OCI-LY1 (cell line): ENCODE data around the gene ZNF530.

Source experiments
- H2AFZ ChIP-seq: fragments of 200-600 bp; sonication (generic), shearing (Covaris generic); 2 replicates; pipeline ENCODE4 v1.6.0; 2014; ENCODE audit warnings: antibody characterized with exemption, mild to moderate bottlenecking, low read length
- H3F3A ChIP-seq: fragments of 200-600 bp; sonication (generic), shearing (Covaris generic); 2 replicates; pipeline ENCODE4 v1.6.0; 2014; ENCODE audit warnings: mild to moderate bottlenecking, antibody characterized with exemption, low read length, moderate library complexity; ENCODE audit not compliant: insufficient read depth
- H3K27ac ChIP-seq: fragments of 200-600 bp; sonication (generic); 2 replicates; pipeline ENCODE4 v1.5.1; 2014; ENCODE audit warnings: low read length, mixed run types, mild to moderate bottlenecking, low read depth; ENCODE audit not compliant: poor library complexity, severe bottlenecking
- H3K27me3 ChIP-seq: fragments of 200-600 bp; sonication (generic); 2 replicates; pipeline ENCODE4 v1.6.0; 2014; ENCODE audit warnings: antibody characterized with exemption, mild to moderate bottlenecking, low read length, moderate library complexity; ENCODE audit not compliant: insufficient read depth
- H3K36me3 ChIP-seq: fragments of 200-600 bp; sonication (generic); 2 replicates; pipeline ENCODE4 v1.6.1; 2014; ENCODE audit warnings: mild to moderate bottlenecking, antibody characterized with exemption, low read length, moderate library complexity, mixed read lengths; ENCODE audit not compliant: insufficient read depth
- H3K4me1 ChIP-seq: fragments of 200-600 bp; sonication (generic); 2 replicates; pipeline ENCODE4 v1.5.1; 2014; ENCODE audit warnings: mild to moderate bottlenecking, low read length, moderate library complexity; ENCODE audit not compliant: insufficient read depth, severe bottlenecking
- H3K4me2 ChIP-seq: fragments of 200-600 bp; sonication (generic), shearing (Covaris generic); 2 replicates; pipeline ENCODE4 v1.6.1; 2014; ENCODE audit warnings: low read length
- H3K4me3 ChIP-seq: fragments of 200-600 bp; sonication (generic); 2 replicates; pipeline ENCODE4 v1.5.1; 2014; ENCODE audit warnings: low read length, low read depth, mild to moderate bottlenecking, mixed read lengths; ENCODE audit not compliant: poor library complexity, severe bottlenecking
- H3K79me2 ChIP-seq: fragments of 200-600 bp; shearing (Covaris generic); 2 replicates; pipeline ENCODE4 v1.6.1; 2016; ENCODE audit warnings: mixed run types, low read length, mixed read lengths; ENCODE audit not compliant: insufficient read depth
- H3K9ac ChIP-seq: fragments of 200-600 bp; sonication (generic), shearing (Covaris generic); 2 replicates; pipeline ENCODE4 v1.6.1; 2014; ENCODE audit warnings: mild to moderate bottlenecking, low read length, mixed read lengths
- H3K9me2 ChIP-seq: fragments of 200-600 bp; sonication (generic), shearing (Covaris generic); 2 replicates; pipeline ENCODE4 v1.6.1; 2014; ENCODE audit warnings: low read depth, mild to moderate bottlenecking, low read length, mixed read lengths
- H3K9me3 ChIP-seq: fragments of 200-600 bp; shearing (Covaris generic); 2 replicates; pipeline ENCODE4 v1.6.1; 2014; ENCODE audit warnings: low read length, mixed read lengths
- H4K20me1 ChIP-seq: fragments of 200-600 bp; sonication (generic), shearing (Covaris generic); 2 replicates; pipeline ENCODE4 v1.6.0; 2016; ENCODE audit warnings: mild to moderate bottlenecking, low read length; ENCODE audit not compliant: insufficient read depth
- CTCF ChIP-seq: fragments of 200-600 bp; sonication (generic), shearing (Covaris generic); IDR thresholded peaks from 2 replicates; pipeline ENCODE4 v1.5.1; 2017; ENCODE audit warnings: mild to moderate bottlenecking, antibody characterized with exemption, low read length, moderate library complexity, mixed read lengths
- EZH2 ChIP-seq: fragments of 200-600 bp; sonication (generic), shearing (Covaris generic); IDR thresholded peaks from 2 replicates; pipeline ENCODE4 v1.8.0; 2017; ENCODE audit warnings: borderline replicate concordance, mixed run types, mild to moderate bottlenecking, antibody characterized with exemption, low read length, moderate library complexity, mixed read lengths

The ZNF530 gene

DNA sequence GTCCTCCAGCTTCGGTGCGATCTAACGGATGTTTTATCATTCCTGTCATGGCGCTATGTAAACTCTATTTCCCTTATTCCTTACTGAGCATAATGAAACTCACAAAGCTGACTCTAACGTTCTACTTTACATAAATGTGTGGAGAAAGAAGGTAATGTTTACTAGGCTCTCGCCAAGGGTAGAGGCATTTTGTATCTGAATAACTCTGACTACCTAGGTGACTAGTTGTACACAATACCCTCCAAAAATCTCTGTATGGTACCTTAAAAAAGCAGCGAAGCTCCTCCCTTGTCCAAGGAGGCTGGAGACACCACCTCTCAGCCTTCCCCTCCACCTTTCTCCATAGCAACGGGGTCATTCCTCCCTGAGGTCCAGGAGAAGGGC lies 316 bp upstream of the ZNF530 start:
- H3K27me3 ChIP-seq: no peaks in the 10 kb centered on the region
- H3F3A ChIP-seq: no peaks in the 10 kb centered on the region
- peaks cover 14% of the 10 kb centered on the region for H3K4me1 ChIP-seq
- H3K36me3 ChIP-seq: peaks cover 30% of the 10 kb centered on the region
- H3K9me2 ChIP-seq: no peaks in the 10 kb centered on the region
- H3K4me3 ChIP-seq: peak overlapping the region; percentile 78
- peak overlapping the region; percentile 97 for H2AFZ ChIP-seq
- TF ChIP-seq EZH2: no peak
- no peak for TF ChIP-seq CTCF
- peak overlapping the region; percentile 77 for H3K4me2 ChIP-seq
- no peaks in the 10 kb centered on the region for H3K79me2 ChIP-seq
- no peaks in the 10 kb centered on the region for H4K20me1 ChIP-seq
- peaks cover 19% of the 10 kb centered on the region; the same call in 1 of the 2 replicates for H3K9me3 ChIP-seq
- no peak overlapping the region for H3K27ac ChIP-seq
- peak overlapping the region; percentile 25; the same call in 1 of the 2 replicates for H3K9ac ChIP-seq

DNA sequence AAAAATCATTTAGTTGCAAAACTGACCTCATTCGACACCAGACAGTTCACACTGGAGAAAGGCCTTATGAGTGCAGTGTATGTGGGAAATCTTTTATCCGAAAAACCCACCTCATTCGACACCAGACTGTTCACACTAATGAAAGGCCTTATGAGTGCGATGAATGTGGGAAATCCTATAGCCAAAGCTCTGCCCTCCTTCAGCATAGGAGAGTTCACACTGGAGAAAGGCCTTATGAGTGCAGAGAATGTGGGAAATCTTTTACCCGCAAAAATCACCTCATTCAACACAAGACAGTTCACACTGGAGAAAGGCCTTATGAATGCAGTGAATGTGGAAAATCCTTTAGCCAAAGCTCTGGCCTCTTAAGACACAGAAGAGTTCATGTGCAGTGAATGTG lies 7.2 kb downstream of the ZNF530 start:
- peaks cover 19% of the 10 kb centered on the region; the same call in 1 of the 2 replicates for H3K9me3 ChIP-seq
- H3K36me3 ChIP-seq: peaks cover 69% of the 10 kb centered on the region
- no peak for TF ChIP-seq CTCF
- TF ChIP-seq EZH2: no peak
- no peak overlapping the region for H3K9ac ChIP-seq
- H3K4me2 ChIP-seq: no peak overlapping the region
- H2AFZ ChIP-seq: no peak overlapping the region
- no peaks in the 10 kb centered on the region for H3K79me2 ChIP-seq
- no peaks in the 10 kb centered on the region for H3K9me2 ChIP-seq
- H3K4me3 ChIP-seq: no peak overlapping the region
- no peak overlapping the region for H3K27ac ChIP-seq
- no peaks in the 10 kb centered on the region for H3K27me3 ChIP-seq
- no peaks in the 10 kb centered on the region for H3F3A ChIP-seq
- no peaks in the 10 kb centered on the region for H4K20me1 ChIP-seq
- no peaks in the 10 kb centered on the region for H3K4me1 ChIP-seq

GRCh38 chr19:57611113-57611512 lies 11.4 kb downstream of the ZNF530 start:
- Histone ChIP-seq H3K36me3 (peaks cover 48% of the 10 kb centered on the region), H3K9me2 (no peaks in the 10 kb centered on the region), H4K20me1 (no peaks in the 10 kb centered on the region), H3K9me3 (peaks cover 22% of the 10 kb centered on the region), H3K9ac (no peak overlapping the region), H2AFZ (no peak overlapping the region), H3K4me2 (no peak overlapping the region), H3K4me1 (peaks cover 11% of the 10 kb centered on the region), H3K79me2 (peaks cover 18% of the 10 kb centered on the region; the same call in 1 of the 2 replicates), H3K4me3 (no peak overlapping the region), H3K27me3 (no peaks in the 10 kb centered on the region), H3F3A (no peaks in the 10 kb centered on the region), H3K27ac (no peak overlapping the region)
- no peak for TF ChIP-seq EZH2
- no peak for TF ChIP-seq CTCF
